DOHH2 (cell line): ENCODE results near the gene SYP.

ENCODE experiments used
- H3F3A ChIP-seq: fragments of 200-600 bp; sonication (generic), shearing (Covaris generic); 2 replicates; pipeline ENCODE4 v1.6.0; 2016; ENCODE audit warnings: antibody characterized with exemption, mild to moderate bottlenecking; ENCODE audit not compliant: control insufficient read depth, insufficient read depth
- H3K27ac ChIP-seq: fragments of 200-600 bp; sonication (generic); 2 replicates; pipeline ENCODE4 v1.5.1; 2014; ENCODE audit warnings: low read depth, mild to moderate bottlenecking, low read length, moderate library complexity
- H3K27me3 ChIP-seq: fragments of 200-600 bp; sonication (generic); 2 replicates; pipeline ENCODE4 v1.6.1; 2014; ENCODE audit warnings: mild to moderate bottlenecking, low read length, mixed read lengths; ENCODE audit not compliant: control insufficient read depth
- H3K36me3 ChIP-seq: fragments of 200-600 bp; sonication (generic); 2 replicates; pipeline ENCODE4 v1.6.1; 2014; ENCODE audit warnings: mild to moderate bottlenecking, low read length, moderate library complexity, mixed read lengths; ENCODE audit not compliant: control insufficient read depth
- H3K4me1 ChIP-seq: fragments of 200-600 bp; sonication (generic); 2 replicates; pipeline ENCODE4 v1.6.1; 2014; ENCODE audit warnings: mild to moderate bottlenecking, low read length, mixed read lengths; ENCODE audit not compliant: control insufficient read depth
- H3K4me2 ChIP-seq: fragments of 200-600 bp; sonication (generic); 2 replicates; pipeline ENCODE4 v1.6.0; 2014; ENCODE audit warnings: mild to moderate bottlenecking, low read length, moderate library complexity
- H3K4me3 ChIP-seq: fragments of 200-600 bp; sonication (generic); 2 replicates; pipeline ENCODE4 v1.5.1; 2014; ENCODE audit warnings: mild to moderate bottlenecking, low read length, mixed read lengths
- H3K79me2 ChIP-seq: fragments of 200-600 bp; sonication (generic); 2 replicates; pipeline ENCODE4 v1.6.1; 2014; ENCODE audit warnings: mild to moderate bottlenecking, low read length, mixed read lengths; ENCODE audit not compliant: control insufficient read depth
- H3K9me2 ChIP-seq: fragments of 200-600 bp; sonication (generic); replicated peaks from 2 replicates; pipeline ENCODE4 v1.6.1; 2014; ENCODE audit warnings: mild to moderate bottlenecking, low read length, mixed read lengths; ENCODE audit not compliant: control insufficient read depth
- H3K9me3 ChIP-seq: fragments of 200-600 bp; sonication (generic); 2 replicates; pipeline ENCODE4 v1.6.1; 2014; ENCODE audit warnings: antibody characterized with exemption, low read length, mixed read lengths; ENCODE audit not compliant: control insufficient read depth, insufficient read depth
- H4K20me1 ChIP-seq: fragments of 200-600 bp; sonication (generic); 2 replicates; pipeline ENCODE4 v1.6.0; 2014; ENCODE audit warnings: low read depth, mild to moderate bottlenecking, antibody characterized with exemption, low read length, moderate library complexity; ENCODE audit not compliant: control insufficient read depth, insufficient read depth
- EZH2phosphoT487 ChIP-seq: fragments of 200-600 bp; sonication (generic); IDR thresholded peaks from 2 replicates; pipeline ENCODE4 v1.6.1; 2017; ENCODE audit warnings: borderline replicate concordance, mild to moderate bottlenecking, antibody characterized with exemption, low read length, moderate library complexity, mixed read lengths
- TF ChIP-seq, protein P1 (sequence below): fragments of 200-600 bp; sonication (generic); IDR thresholded peaks from one replicate; pipeline ENCODE4 v1.5.1; 2014; ENCODE audit warnings: antibody characterized with exemption, mild to moderate bottlenecking, low read depth, low read length; ENCODE audit not compliant: poor library complexity, severe bottlenecking

The SYP gene

GRCh38 chrX:49177873-49178480 lies 22.0 kb downstream of the SYP start:
- H3K4me1 ChIP-seq = peaks cover 5% of the 10 kb centered on the region
- H3K36me3 ChIP-seq = peaks cover 45% of the 10 kb centered on the region
- no peak overlapping the region for H3K4me3 ChIP-seq
- H3F3A ChIP-seq = no peaks in the 10 kb centered on the region
- peaks cover 6% of the 10 kb centered on the region for H3K79me2 ChIP-seq
- TF ChIP-seq EZH2phosphoT487 = no peak
- TF ChIP-seq, protein P1, sequence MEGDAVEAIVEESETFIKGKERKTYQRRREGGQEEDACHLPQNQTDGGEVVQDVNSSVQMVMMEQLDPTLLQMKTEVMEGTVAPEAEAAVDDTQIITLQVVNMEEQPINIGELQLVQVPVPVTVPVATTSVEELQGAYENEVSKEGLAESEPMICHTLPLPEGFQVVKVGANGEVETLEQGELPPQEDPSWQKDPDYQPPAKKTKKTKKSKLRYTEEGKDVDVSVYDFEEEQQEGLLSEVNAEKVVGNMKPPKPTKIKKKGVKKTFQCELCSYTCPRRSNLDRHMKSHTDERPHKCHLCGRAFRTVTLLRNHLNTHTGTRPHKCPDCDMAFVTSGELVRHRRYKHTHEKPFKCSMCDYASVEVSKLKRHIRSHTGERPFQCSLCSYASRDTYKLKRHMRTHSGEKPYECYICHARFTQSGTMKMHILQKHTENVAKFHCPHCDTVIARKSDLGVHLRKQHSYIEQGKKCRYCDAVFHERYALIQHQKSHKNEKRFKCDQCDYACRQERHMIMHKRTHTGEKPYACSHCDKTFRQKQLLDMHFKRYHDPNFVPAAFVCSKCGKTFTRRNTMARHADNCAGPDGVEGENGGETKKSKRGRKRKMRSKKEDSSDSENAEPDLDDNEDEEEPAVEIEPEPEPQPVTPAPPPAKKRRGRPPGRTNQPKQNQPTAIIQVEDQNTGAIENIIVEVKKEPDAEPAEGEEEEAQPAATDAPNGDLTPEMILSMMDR = no peak
- no peaks in the 10 kb centered on the region for H3K9me3 ChIP-seq
- H3K9me2 ChIP-seq = no peaks in the 10 kb centered on the region
- no peaks in the 10 kb centered on the region for H4K20me1 ChIP-seq
- H3K4me2 ChIP-seq = no peak overlapping the region
- H3K27ac ChIP-seq = no peak overlapping the region
- H3K27me3 ChIP-seq = no peaks in the 10 kb centered on the region

- Histone ChIP-seq H3K4me2 (no peak overlapping the region), H3K36me3 (peaks cover 46% of the 10 kb centered on the region), H3K9me3 (no peaks in the 10 kb centered on the region), H3K9me2 (no peaks in the 10 kb centered on the region), H3K4me1 (peaks cover 8% of the 10 kb centered on the region), H3F3A (no peaks in the 10 kb centered on the region), H3K79me2 (peaks cover 10% of the 10 kb centered on the region), H4K20me1 (no peaks in the 10 kb centered on the region), H3K27me3 (no peaks in the 10 kb centered on the region), H3K4me3 (no peak overlapping the region), H3K27ac (no peak overlapping the region)
- TF ChIP-seq, protein P1 = peak; percentile 27
- no peak for TF ChIP-seq EZH2phosphoT487
Observed at GRCh38 chrX:49177338-49177833, 22.6 kb downstream of the SYP start.

DNA sequence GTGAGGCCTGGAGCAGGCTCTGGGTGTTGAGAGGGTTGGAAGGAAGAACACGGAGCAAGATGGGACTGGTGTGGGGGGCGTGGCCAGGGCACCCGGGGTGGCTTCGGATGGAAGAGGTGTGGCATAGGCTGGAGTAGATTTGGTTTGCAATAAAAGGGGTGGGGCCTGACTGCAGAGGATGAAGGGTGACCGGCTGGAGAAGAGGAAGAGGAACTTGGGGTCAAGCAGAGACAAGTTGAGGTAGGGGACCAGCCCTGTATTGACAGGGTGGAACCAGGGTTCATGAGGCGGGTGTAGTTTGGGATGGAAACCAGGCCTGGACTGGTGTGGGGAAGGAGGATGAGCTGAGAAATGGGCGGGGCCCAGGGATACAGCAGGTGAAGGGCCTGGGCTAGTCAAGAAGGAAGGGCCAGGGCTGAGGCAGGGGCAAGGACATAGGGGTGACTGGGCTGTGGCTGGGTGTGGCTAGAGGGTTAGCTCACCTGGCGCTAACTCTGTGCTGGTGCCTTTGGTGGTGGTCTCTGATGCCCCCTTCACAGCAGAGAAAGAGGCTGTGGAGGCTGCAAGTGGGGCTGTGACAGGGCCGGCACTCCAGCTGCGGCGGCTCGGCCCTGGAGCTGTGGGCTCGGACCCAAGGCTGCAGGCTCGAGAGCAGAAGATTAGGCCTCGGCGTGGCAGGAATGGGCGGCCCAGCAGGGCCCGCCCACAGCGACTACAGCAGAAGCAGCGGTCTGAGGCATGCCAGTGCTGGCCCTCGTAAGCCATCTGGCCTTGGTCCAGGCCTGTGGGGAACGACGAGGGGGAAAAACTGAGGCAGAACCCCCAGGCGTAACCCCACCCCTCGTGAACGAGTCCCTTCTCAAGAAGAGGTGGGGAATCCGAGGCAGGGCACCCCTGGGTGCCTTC lies 23.3 kb downstream of the SYP start:
- Histone ChIP-seq H3K4me1 (peaks cover 8% of the 10 kb centered on the region), H3K36me3 (peaks cover 46% of the 10 kb centered on the region), H3K27me3 (no peaks in the 10 kb centered on the region), H3K9me2 (no peaks in the 10 kb centered on the region), H3F3A (no peaks in the 10 kb centered on the region), H3K27ac (no peak overlapping the region), H3K4me2 (no peak overlapping the region), H3K9me3 (no peaks in the 10 kb centered on the region), H4K20me1 (no peaks in the 10 kb centered on the region), H3K79me2 (peaks cover 10% of the 10 kb centered on the region), H3K4me3 (no peak overlapping the region)
- TF ChIP-seq, protein P1 = no peak
- no peak for TF ChIP-seq EZH2phosphoT487
